ENCODE results near the gene MRGPRF.

GRCh38 chr11:69030301-69030700 lies 17.3 kb upstream of the MRGPRF start:
- no peak for TF ChIP-seq POLR2A (IDR thresholded peaks at IDR 0.05)
- TF ChIP-seq CTCF (IDR thresholded peaks at IDR 0.05) = no peak
- TF ChIP-seq EP300 (IDR thresholded peaks at IDR 0.05) = no peak
